Stimulated activated CD8-positive, alpha-beta memory T cell treated with anti-CD3 and anti-CD28 coated beads, Interleukin-4, amount 100 ng/mL, for 4 hours (primary cell): ENCODE data around the gene TMEM59L.
A peak's percentile ranks its signal among the peaks of the same experiment; 100 is the strongest.

Experiments
- DNase-seq, 2 donors: peaks; one replicate each; pipeline ENCODE4 v3.0.0-alpha.2; 2020; ENCODE audit warnings: low read depth in 2 of 2, low spot score in 1 of 2

The TMEM59L gene

DNA sequence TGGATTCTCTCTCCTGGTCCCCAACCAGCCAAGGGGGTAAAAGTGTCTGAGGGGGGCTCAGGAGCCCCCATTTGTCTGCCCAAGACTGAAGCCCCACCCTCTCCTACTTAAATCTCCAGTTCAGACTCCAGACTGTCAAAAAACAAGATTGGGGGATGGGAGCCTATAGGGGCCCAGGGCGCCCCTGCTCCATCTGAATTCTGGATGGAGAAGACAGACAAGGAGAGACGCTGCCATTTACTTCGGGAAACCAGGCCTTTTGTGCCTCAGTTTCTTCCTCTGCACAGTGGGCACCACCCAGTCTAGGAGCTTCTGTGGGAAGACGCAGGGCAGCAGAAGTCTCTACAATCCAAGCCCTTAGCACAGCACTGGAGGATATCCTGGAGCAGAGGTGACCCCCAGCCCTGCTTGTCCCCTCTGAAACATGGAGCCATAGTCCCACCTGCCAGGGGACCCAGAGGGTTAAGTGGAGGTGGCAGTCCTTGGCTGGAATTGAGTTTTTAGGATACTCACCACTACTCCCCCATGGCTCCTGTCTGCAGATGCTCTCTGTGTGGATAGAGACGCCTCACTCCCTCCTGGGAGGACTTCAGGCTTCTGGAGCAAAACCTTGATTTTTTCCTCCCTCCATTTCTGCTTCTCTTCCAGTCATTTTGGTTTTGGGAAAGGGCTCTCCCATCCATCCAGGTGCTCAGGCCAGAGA lies 4.4 kb upstream of the TMEM59L start:
- DNase-seq, result no peak

DNA sequence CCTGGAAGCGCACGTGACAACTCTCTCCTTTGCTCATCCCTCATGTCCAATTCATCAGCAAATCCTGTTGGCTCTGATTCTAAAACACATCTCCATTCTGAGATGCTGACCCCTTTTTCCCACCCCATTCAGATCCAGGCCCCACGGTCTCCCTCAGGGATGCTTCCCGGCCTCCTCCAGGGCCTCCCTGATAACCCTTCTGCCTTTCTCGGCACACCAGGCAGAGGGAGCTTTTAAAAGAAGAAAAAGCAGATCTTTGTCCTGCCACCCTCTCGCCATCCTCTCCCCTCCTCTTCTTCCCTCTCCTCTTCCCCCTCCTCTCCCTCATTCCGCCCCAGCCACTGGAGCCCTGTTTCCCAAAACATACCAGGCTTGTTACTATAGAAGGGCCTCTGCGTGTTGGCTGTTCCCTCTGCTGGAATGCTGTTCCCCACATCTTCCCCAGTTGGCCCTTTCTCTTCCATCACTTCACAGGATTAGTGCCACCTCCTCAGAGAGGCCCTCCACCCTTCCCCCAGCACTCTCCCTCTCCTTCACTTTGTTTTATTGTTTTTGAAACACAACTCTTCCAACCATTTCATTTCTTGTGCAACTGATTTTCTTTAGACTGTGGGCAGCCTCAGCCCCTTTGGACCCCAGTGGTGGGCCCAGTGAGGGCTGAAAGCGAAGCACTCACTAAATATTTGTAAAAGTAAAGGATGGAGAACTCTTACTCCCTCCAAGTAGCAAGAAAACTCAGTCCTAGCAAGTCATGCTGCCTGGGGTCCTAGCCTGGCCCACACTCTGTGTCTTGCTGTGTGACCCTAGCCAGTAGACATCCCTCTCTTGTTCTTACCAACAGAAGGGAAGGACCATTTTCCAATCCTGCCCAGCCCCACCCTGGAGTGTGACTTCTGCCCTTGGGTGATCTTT lies 3.6 kb upstream of the TMEM59L start:
- DNase-seq, result no peak

DNA sequence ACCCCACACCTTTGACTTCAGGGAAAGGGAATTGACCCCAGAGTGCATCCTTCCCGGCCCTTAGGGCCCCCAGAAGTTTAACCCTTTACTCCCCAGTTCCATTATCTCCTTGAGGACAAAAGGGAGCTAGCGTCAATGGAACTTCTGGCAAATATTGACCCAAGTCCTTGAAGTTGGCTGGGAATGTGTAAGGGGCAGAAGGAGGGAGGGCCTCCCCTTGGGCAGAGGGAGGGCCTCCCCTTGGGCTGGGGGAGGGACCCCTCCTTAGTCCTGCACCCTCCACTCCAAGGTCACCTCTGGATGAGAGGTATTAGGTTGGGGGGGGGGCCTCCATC lies 3.0 kb upstream of the TMEM59L start:
- DNase-seq, result no peak

DNA sequence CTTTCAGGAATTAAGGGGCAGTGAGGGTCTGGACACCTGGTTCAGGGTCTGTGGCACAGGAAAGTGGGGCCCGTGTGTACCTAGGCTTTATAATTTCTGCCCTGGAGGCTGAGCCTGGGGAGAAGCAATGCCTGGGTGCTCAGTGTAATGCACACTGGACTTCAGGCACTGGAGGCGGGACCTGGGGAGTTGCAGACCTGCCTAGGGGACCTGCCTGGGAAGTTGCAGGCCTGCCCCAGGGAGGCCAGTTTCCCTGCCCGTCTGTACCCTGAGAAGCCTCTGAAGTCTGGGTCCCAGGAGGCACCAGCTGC lies 2.5 kb upstream of the TMEM59L start:
- no peak for DNase-seq

DNA sequence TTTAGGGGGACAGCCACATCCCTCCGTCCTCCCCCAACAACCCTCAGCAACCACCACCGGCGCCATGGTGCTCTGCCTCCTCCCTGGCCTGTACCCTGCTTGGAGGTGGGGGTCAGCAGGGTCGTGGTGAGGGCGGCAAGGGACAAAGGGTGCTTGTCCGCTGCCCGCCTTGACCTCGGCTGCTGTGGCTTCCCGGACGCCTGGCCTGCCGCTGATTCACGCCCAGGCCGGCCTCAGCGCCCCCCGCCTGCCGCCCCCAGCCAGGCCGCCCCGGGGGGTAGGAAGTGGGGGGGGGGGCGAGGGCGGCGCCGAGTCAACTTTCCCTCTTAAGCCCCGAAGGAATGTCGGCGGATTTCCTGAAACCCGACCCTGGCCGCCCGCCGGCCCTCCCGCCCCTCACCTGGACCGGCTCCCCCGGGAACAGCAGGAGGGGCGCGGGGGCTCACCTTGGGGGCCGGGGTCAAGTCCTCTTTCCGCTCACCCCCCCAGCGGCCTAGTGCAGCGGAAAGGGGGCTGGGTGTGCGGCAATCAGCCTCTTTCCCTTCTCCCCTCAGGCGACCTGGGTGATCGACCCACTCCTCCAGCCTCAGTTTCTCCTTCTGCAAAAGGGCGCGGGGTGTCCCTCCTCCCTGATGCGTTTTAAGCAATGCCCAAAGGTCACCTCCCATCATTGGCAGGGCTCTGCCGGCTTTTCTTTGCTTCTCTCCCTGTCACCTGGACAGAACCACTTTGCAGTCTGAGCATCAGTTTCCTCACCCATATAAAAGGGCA lies 1.9 kb upstream of the TMEM59L start:
- no peak for DNase-seq

DNA sequence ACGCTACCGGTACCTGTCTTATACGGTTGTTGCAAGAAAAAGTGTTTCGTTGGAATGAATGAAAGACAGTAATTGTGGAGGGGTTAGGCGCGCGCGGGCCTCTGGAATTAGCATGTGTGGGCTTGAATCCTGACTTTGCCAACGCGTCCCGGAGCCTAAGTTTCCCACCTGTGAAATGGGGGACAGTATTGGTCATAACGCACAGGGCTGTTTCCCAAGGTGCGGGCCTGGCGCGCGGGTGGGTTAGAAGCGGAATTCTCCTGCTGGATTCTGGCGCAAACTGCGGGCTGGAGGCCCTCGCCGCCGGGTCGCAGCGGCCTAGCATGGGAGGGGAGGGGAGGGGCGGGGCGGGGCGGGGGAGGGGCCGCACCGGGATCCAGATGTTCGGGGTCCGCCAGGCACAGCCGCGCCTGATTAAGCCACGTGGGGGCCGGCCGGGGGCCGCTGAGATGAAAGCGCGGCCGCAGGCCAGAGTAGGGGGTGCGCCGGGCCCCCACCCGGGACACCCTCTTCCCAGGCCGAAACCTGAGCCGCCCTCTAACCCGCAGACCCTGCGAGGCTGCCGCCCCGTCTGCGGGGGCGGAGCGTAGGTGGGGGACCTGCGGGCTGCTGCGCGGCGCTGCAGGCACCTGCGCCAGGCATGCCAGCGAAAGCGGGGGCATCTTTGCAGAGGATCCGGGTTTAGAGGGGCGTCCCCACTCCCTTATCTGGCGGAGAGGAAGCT lies 1.2 kb upstream of the TMEM59L start:
- peak in 1 of 2 donors; percentile 11 for DNase-seq

DNA sequence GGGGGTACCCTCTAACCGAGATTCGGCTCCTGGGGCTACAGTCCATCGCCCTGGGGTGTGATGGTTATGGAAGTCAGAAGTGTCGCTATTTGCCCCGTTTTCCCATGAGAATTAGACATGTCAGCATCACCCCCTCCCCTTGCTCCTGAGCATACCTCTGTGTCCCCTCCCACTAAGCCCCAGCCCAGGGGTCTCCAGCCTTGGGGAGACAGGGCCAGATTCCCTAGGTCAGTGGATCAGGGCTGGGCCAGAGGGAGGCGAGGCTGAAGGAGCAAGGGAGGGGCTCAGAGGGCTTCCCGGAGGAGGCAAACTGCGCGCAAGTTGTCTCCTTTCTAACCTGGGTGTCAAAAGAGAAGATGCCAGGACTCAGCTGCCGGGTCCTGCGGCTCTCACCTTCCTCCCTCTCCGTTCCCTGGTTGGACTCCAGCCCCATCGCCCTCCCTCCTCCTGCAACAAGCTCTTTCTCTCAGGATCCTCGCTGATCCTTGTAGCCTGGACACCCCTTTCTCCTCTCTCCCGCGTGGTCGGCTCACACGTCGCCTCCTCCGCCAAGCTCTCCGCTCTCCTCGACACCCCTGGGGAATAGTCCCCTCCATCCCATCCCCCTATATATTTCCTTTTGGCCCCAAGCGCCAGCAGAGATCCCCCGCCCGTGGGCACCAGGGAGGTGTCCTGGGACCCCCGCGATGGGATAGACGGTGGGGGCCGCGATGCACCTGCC lies 459 bp upstream of the TMEM59L start:
- no peak for DNase-seq

DNA sequence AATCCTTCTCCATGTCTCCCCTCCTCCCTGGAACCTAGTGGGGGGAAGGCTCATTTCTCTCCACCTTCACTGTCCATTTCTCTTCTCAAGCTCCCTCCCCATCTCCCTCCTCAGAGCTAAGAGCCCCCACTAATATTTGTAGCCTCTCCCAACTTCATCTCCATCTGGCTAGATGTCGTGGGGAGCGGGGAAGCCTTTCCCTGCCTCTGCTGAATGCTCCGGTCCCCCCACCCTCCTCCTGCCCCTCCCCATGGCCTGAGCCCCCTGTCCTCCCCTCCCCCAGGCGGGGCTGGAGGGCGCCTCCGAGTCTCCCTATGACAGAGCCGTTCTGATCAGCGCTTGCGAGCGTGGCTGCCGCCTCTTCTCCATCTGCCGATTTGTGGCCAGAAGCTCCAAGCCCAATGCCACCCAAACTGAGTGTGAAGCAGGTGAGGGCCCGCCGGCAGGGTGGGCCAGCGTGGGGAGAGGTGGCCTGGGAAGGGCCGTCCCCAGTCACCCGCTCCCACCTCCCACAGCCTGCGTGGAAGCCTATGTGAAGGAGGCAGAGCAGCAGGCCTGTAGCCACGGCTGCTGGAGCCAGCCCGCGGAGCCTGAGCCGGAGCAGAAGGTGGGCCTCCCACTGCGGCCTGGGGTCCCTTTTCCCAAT lies 1.0 kb downstream of the TMEM59L start:
- DNase-seq, result no peak

DNA sequence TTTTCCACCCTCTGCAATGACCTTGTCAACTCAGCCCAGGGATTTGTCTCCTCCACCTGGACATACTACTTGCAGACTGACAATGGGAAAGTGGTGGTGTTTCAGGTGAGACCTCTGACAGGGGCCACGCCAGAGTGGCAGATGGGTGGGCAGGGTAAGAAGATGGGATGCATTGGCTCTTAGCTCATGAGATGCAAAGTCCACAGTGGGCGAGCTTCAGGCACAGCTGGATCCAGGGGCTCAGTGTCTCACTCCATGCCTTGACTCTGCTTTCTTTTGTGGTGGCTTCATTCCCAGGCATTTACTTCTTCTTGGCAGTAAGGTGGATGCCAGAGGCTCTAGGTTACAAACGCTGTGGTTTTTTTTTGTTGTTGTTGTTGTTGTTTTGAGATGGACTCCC lies 3.4 kb downstream of the TMEM59L start:
- no peak for DNase-seq

DNA sequence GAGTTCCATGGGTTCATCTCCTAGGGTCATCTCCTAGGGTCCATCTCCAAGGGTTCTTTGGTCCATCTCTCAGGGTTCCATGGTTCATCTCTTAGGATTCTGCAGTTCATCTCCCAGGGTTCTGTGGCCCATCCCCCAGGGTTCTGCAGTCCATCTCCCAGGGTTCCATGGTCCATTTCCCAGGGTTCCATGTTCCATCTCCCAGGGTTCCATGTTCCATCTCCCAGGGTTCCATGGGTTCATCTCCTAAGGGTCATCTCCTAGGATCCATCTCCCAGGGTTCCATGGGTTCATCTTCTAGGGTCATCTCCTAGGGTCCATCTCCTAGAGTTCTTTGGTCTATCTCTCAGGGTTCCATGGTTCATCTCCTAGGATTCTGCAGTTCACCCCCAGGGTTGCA lies 4.9 kb downstream of the TMEM59L start:
- no peak for DNase-seq

DNA sequence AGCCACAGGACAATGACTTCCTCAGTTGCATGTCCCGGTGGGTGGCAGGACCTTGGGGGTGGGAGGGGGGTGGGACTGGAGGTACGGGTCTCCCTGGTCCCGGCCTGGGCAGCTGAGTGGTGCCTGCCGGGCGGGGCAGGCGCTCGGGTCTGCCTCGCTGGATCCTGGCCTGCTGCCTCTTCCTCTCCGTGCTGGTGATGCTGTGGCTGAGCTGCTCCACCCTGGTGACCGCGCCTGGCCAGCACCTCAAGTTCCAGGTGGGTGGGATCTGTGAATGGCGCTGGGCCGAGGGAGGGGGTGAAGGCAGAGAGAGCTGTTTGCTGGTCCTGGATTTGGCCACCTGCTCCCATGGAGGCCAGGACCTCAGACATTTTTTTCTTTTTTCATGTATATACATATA lies 5.6 kb downstream of the TMEM59L start:
- no peak for DNase-seq

DNA sequence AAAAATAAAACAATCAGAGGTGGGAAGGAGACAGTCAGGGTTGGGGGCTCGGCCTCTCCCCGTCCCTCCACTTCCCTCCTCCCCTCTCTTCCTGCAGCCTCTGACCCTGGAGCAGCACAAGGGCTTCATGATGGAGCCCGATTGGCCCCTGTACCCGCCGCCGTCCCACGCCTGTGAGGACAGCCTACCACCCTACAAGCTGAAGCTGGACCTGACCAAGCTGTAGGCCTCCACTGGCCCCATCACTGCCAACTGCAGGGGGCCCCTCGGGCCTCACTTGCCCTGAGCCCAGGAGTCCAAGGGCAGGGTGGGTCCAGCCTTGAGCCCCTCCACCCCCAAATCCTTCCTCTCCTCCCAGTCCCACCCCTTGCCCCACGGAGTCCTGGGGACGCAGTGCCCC lies 7.6 kb downstream of the TMEM59L start:
- no peak for DNase-seq

DNA sequence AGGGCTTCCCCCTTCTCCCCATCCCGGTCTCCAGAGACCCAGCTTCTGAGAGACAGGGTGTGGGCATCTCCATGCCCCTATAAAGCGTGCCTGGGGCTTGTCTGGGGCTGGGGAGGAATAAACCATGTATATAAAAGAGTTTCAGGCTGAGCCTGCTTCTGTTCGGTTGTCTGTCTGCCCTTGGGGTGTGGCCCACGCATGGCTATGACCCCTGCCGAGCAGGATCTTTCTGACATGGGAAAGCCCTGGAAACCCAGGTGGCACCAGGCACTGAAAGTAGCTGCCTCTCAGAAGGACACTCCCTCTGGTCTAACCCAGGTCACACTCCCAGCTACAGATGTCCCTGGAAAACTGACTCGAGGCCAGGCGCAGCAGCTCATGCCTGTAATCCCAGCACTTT lies 8.2 kb downstream of the TMEM59L start:
- DNase-seq, result no peak

DNA sequence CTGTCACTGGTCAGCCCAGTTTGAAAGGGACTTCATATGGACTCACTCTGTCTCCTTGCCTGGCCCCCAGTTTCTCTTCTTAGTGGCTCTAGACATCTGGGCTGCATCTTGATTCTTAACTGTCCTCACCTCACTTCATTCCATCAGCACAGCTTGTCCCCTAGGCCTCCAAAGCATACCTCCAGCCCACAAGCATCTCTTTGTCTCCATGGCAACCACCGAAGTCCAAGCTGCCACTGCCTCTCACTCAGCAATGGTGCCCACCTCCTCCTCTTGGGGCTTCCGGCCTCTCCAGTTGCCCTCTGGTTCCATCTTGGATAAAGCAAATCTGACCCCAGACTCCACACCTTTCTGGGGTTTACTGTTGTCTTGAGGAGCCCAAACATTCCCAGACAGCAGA lies 14.2 kb downstream of the TMEM59L start:
- no peak for DNase-seq

DNA sequence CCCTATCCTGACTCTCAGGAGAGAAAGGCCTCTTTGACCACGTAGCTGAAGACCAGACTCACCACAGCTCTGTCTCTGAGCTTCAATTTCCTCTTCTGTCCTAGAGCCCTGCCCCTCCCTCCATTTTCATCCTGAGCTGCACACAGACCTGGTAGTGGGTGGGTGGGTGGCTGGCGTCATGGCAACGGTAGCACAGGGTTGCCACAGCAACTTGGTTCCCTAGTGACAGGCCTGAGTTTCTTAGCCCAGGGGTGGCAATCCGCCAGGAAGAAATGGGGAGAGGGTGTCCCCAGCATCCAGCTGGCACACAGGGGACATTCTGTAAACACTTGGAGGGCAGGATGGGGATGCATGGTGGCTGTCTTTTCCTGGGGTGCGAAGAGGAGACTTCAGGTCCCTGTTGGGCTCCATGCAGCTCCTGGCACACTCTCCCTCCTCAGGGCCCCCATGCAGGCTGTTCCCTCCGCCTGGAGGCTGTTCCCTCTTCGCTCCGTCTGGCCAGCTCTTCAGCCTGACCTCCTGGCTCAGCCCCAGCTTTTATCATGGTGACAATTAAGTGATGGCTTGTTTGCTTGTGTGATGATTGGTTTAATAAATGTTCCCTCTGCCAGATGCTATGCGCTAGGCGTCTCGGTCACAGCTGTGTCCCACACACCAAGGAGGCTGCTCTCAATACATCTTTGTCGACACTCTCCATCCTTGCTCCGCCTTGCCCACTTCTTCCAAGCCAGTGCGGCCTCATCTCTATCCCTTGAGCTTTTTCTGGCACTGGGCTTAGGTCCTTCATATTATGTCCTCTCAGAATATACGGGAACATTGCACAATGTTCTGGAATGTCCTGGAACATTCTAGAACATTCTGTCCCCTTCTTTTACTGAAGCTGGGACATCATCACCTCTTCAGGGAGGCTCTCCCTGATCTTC lies 16.8 kb downstream of the TMEM59L start:
- DNase-seq, result no peak

DNA sequence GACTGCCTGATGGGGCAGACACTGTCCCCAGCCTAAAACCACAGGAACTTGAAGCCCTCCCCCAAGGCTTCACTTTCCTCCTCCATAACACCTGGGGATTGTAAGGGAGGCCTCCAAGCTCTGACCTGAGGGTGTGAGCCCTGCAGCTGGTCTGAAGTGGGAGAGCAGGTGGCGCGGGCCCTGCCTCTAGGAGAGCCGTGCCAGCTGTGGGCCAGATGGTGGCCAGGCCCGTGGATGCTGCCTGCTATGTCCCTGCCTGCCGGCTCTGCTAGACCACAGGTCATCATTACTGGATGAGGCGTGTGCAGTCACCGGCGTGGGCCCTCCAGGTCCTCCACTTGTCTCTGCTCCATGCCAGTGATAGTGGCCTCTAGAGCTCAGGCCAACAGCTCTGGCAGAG lies 20.7 kb downstream of the TMEM59L start:
- DNase-seq, result no peak

DNA sequence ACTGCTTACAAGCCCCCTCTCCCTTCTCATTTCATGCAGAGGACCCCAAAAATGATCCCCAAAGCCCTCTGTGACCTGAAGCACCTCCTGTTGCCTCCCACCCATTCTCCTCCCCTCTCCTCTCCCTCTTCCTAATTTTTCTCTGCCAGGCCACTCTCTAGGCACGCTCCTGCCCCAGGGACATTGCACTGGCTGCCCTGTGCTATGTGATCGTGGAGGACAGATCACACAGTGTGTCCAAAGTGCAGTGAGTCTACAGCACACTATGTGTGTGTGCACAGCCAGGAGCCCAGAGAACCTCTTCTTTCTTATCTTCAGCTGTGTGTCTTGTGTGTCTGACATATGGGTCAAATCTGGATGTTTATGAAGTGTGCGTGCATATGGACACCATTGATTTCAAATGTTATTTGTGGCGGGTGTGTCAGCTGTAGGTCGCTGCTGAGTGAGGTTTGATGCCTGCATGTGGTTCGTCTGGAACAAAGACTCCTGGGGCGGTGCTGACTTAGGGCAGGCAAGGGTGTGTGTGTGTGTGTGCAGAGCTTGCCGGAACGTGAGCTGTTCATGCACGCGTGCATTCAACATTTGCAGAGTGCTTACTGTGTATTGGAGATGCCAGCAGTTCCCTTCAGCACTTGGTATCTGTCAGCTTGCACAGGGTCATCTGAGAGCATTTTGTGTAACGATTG lies 22.1 kb downstream of the TMEM59L start:
- DNase-seq, result no peak

DNA sequence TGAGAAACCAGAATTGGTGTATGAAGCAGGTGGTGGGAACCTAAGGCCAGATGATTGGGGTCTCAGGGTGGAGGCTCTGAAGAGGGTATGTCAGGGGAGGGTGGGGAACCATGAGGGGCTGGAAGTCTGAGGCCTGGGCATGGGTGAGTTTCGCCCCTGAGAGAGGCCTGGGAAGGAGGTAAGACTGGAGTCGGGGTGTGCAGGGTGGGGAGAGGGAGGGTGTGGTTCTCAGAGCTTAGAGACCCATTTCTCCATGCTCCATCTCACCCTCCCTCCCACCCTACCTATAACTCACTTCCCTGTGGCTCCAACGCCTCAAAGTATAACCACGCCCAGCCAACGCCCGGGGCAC lies 23.1 kb downstream of the TMEM59L start:
- DNase-seq, result no peak
